ENCODE data around the gene CXCL13.
A peak's percentile ranks its signal among the peaks of the same experiment; 100 is the strongest.
"Not testable (repeated sequence)": the region's sequence is repeated elsewhere in the genome, so short reads cannot be mapped to it uniquely, and the experiment has no call there.

The CXCL13 gene, protein sequence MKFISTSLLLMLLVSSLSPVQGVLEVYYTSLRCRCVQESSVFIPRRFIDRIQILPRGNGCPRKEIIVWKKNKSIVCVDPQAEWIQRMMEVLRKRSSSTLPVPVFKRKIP

DNA sequence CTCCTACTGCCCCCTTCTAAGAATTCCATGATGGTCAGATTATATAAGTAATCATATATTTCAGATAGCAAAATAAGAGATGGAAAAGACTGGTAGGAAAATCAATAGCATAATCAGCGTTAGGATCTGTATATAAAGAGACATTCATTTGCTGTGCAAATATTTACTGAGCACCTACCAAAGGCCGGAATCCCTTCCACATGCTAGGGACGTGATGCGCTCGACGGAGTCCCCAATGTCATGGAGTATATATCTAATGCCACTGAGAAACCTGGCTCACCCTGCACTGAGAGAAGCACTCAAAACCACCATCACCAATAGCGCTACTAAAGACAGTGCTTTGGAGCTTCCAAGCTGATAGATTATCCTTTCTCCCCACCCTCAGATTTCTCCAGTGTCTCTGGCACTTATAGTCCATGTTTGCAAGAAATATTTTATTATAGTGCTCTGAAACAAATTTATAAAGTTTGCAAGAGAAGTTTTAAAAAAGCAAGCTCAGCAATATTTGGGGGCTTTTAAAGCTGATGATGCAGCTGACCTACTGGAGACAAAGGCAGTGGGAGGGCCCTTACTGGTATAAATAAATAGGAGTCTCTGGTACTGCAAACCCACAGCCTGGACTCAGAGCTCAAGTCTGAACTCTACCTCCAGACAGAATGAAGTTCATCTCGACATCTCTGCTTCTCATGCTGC is at the start of gene CXCL13:
TSS of gene CXCL13 (plus strand) at position 611 of the 693 bp plus-strand sequence. CDS start at position 657, 46 bp downstream.
- intact Hi-C loops (cut with DNase I): no loop called here
- no peak for DNase-seq

DNA sequence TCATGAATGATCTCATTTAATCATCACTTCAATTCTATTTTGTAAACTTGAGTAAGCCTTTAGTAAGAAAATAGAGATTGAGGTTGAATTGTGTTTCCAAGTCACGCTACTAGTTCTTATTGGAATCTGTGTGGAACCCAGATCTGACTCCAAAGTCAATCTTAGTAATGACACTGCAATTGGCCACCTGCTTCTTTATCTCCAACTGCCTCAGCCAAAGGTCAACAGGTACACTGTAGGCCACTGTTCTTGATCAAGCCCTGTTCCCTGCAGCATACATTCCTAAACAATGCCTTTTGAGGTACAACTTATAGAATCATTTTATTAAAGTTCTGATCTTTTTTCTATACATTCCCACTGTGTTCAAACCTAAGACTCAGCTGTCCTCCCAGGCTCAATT is 45.5 kb upstream of the CXCL13 start:
- DNase-seq: no peak
- intact Hi-C loops (cut with DNase I): no loop called here

DNA sequence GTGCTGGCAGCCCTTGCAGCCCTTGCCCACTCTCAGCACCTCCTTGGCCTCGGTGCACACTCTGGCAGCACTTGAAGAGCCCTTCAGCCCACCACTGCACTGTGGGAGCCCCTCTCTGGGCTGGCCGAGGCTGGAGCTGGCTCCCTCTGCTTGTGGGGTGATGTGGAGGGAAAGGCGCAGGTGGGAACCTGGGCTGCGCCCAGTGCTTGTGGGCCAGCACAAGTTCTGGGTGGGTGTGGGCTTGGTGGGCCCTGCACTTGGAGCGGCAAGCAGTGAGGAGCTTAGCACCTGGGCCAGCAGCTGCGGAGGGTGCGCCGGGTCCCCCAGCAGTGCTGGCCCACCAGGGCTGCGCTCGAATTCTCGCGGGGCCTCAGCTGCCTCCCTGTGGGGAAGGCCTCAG is 43.9 kb upstream of the CXCL13 start:
- intact Hi-C loops (cut with DNase I): not testable (repeated sequence)
- DNase-seq: peak in 1 of 10 donors; percentile 78

DNA sequence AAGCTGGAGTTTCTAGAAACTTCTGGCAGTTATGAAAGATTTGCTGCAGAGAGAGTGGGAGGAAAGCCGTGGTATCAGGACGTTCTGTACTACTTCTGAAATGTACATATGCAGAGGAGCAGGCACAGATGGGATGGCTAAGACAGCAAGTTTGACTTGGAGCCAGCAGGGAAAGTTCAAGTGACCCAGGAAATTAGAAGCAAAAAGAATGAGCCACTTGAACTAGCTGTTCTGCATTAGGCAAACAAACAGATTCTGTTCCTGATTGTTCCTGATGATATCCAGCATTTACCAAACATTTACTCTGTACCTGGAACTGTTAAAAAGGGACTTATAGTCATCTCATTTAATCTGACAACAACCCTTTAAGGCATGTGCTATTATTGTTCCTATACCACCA is 41.4 kb upstream of the CXCL13 start:
- no peak for DNase-seq
- intact Hi-C loops (cut with DNase I): no loop called here

DNA sequence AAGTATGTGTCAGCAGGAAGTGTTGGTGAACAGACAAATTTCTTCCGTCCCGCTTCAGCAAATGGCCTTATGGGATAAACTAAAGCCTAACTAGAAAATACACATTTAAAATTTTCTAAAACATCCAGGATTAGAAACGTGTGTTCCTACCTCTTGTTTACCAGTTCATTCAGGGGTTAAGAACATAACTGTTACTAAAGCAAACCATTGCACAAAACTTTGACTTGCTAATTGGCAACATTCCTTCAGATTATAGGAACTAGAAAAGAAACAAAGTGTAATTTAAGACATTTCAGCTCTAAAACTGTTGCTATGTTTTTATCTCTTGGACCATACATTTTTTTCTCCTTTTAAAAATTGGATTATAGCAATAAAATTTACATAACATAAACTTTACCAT is 39.5 kb upstream of the CXCL13 start:
- no peak for DNase-seq
- intact Hi-C loops (cut with DNase I): no loop called here

DNA sequence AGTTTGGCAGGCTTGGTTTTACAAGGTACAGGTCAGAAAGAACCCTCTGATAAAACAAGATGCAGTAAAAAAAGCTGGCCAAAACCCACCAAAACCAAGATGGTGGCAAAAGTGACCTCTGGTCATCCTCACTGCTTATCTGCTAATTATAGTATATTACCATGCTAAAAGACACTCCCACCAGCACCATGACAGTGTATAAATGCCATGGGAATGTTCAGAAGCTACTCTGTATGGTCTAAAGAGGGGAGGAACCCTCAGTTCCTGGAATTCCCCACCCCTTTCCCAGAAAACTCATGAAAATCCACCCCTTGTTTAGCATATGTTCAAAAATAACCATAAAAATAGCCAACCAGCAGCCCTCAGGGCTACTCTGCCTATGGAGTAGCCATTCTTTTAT is 38.1 kb upstream of the CXCL13 start:
- DNase-seq: no peak
- intact Hi-C loops (cut with DNase I): no loop called here

DNA sequence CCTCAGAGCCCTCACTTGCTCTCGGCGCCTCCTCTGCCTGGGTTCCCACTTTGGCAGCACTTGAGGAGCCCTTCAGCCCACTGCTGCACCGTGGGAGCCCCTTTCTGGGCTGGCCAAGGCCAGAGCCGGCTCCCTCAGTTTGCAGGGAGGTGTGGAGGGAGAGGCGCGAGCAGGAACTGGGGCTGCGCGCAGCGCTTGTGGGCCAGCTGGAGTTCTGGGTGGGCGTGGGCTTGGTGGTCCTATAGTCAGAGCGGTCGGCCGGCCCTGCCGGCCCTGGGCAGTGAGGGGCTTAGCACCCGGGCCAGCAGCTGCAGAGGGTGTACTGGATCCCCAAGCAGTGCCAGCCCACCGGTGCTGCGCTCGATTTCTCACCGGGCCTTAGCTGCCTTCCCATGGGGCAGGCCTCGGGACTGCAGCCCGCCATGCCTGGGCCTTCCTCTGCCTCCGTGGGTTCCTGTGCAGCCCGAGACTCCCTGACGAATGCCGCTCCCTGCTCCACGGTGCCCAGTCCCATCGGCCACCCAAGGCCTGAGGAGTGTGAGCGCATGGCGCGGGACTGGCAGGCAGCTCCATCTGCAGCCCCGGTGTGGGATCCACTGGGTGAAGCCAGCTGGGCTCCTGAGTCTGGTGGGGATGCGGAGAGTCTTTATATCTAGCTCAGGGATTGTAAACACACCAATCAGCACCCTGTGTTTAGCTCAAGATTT is 35.0 kb upstream of the CXCL13 start:
- peak in 1 of 10 donors; percentile 82 for DNase-seq
- intact Hi-C loops (cut with DNase I): not testable (repeated sequence)

DNA sequence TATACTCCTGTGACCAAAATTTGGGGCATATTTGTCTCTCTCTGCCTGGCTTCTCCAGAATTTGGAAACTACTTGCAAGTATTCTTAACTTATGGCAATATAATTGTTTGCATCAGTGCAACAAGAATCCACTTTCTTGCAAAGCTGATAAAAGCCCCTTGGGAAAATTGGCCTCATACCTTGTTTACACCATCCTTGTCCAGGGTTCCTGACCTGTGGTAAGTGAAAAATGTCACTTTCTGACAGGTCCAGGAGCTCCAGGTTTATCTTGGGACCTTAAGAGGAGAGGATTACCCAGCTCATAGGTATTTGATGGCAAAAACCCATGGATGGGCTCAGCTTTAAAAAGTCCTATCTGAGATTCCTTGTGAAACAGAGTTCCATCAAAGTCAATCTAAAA is 29.3 kb upstream of the CXCL13 start:
- intact Hi-C loops (cut with DNase I): no loop called here
- DNase-seq: no peak

DNA sequence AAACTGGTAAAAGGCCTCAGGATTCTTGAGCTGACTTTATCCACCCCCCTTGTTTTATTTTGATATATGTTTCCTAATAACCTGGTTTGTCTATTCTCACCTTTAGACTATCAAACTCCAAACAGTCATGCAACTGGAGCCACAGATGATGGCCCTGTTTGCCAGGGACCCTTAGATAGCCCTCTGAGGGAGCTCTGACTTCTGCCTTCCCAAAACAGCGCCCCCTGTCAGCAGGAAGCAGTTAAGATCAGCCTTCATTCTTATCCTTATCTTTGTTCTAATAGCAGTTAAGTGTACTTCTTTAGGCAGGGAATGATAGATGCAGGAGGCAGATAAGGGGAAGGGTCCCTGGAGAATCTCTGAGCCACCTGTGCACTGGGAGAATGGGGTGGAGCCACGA is 27.5 kb upstream of the CXCL13 start:
- intact Hi-C loops (cut with DNase I): no loop called here
- DNase-seq: no peak

DNA sequence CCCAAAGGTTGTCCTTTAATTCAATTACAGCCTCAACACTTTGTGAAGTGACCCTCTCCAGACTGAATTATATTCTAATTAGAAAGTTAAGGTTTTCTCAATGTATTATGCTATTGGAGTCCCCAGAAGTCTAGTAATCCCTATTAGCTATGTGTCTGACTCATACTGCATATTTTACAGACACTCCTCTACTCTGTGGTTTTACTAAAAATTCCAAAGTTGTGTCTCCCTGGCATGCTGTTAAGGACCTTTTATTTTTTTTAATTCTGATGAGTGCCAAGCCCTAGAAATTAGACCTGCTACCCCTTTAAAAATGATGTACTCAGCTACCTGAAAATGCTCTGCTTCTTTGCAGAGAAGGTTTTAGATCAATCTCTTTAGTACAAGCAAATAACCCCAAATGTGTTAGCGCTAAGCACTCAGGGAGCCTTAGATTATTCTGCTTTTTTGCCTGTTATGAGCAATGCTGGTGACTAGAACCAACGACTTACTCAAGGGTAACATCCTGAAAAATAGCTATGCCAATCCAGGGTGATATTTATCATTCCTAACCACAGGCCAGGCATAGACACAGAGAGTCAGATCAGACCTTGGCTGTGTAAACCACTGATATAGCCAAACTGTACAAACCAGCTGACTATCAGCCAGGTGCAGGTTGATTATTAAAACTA is 26.1 kb upstream of the CXCL13 start:
- intact Hi-C loops (cut with DNase I): no loop called here
- DNase-seq: no peak

DNA sequence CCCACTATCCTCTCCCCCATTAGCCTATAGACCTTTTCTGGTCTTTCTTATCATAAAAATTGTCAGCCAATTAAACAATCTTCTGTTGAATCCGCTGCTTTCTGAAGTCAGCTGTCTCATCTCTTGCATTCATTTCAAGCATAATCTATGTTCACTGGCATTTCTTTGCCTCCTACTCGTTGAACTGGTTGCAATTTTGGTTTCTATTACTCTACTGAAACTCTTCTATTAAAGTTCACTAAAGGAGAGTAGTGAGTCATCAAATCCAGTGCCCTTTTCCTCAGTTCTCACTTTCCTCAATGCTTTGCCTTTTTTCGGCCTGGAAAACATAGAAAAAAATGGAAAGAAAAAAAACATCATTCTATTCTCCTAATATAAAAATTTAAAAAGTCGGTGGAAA is 23.9 kb upstream of the CXCL13 start:
- intact Hi-C loops (cut with DNase I): no loop called here
- no peak for DNase-seq

DNA sequence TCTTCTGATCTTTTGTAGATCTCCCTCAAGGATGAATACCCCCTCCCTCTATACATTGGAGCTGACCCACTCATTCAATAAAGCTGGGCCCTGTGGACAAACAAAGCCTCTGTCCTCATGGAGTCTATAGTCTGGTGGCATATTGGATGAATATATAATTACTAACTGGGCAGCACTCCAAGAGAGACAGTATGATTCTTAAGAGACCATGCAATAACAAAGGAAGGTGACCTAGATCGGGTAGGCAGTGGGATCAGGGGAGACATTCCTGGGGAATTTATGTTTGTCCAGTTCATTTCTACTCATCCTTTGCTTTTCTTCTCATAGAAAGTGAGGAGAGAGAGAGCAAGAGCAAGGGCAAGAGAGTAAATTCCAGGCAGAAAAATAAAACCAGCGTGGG is 23.5 kb upstream of the CXCL13 start:
- DNase-seq: no peak
- intact Hi-C loops (cut with DNase I): no loop called here

DNA sequence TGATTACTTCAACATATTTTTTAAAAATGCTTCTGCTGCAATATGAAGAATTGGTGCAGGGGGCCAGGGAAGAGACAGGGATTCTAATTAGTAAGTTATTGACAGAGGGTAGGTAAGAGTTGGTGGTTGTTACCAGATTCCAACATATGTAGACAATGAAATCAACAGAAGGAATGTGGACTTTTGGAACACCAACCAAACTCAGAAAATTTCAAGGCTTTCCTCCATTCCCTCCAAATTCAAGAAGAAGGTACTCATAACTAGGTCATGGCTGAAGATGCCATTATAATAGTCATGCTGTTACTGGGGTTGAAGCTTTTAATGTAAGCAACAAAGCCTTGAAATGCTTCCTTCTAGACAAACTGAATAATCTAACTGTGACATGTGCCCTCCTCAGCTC is 22.9 kb upstream of the CXCL13 start:
- intact Hi-C loops (cut with DNase I): no loop called here

DNA sequence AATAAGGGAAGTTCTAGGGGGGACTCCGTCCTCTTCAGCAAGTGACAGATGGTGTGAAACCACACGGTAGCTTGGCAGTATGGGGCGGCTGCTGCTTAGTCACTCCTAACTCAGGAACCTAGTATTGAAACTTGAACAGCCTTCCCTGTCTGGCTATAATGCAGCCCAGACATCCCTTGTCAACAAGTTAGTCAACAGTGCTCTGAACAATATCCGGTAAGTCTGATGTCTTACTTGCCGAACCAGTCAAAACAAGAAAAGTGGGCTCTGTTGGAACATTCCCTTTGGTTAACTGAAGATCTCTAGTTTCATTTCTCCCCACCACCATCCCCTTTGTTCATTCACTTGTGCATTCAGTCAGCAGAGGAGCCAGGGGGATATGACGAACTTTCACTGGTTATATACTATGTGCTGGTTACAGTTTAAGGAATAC is 18.7 kb upstream of the CXCL13 start:
- intact Hi-C loops (cut with DNase I): no loop called here
- peak in 3 of 10 donors; percentile 8 to 70 (median 12) for DNase-seq

More for the DNA sequence above, 22.9 kb upstream of the CXCL13 start:
- DNase-seq: no peak

DNA sequence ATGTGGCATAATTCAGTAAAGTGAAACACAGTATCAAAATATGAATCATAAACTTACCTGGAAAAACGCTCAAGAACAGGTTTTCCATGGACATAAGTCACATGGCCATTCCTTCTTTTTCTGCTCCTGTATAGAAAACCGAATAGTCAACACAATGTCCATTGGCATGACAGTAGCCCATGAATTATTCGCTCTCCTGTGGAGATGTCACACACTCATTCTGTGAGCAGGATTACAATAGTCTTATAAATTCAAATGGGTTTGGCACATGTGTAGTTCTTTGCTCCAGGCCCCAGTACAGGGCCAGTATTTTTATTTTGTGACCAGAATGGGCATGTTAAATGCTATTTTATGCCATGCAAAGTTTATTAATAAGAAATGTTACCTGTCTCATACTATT is 15.1 kb upstream of the CXCL13 start:
- intact Hi-C loops (cut with DNase I): no loop called here

DNA sequence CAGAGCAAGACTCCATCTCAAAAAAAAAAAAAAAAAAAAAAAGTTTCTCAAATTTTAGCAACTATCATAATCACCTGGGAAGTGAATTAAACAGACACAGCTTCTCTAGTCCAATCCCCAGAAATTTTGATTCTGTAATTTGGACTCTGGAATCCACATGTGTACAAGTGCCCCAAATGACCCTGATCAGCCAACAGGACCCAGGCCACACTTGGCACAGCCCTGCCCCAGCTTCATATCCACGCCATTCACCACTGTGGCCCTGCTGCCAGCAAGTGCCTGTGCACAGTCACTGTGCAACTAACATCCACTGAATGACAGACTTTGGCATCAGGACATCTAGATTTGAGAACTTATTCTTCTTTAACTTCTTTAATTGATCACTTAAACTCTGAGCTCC is 14.1 kb upstream of the CXCL13 start:
- DNase-seq: no peak
- intact Hi-C loops (cut with DNase I): no loop called here

More for the DNA sequence above, 15.1 kb upstream of the CXCL13 start:
- no peak for DNase-seq

DNA sequence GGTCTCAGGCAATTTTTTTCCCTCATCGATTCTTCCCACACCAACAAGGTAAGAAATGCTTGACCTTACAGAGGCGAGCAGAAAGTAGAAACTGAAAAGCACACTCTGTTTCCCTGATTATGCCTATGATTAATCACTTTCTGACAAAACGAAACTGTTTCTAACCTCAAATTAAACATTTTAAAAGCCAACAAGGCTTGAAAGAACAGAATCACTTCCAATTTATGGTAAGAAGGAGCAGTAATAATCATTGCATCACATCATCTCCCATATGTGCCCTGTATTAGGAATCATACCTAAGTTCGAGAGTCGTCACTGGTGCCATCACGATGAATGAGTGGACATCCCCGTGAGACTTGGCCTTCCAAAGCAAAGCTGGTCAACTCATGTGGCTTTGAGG is 12.5 kb upstream of the CXCL13 start:
- DNase-seq: no peak
- intact Hi-C loops (cut with DNase I): no loop called here

DNA sequence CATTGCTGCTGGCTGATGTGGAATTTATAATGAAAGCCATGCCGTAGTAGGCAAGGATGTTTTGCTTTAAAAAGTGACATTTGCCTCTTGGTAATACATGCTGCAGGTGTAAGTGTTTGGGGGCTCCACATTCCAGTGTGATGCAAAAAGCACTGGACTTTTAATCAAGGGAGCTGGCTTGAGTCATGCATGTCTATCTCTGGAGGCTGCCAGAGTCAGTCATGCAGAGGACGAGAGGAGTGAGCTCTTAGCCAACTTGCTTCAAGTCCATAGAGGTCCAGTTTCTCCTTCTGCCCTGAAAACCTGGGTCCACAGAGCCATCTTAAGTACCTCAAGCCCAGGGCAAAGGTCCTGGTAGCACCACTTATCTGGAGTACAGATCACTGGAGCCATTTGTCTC is 11.6 kb upstream of the CXCL13 start:
- intact Hi-C loops (cut with DNase I): no loop called here
- DNase-seq: no peak

DNA sequence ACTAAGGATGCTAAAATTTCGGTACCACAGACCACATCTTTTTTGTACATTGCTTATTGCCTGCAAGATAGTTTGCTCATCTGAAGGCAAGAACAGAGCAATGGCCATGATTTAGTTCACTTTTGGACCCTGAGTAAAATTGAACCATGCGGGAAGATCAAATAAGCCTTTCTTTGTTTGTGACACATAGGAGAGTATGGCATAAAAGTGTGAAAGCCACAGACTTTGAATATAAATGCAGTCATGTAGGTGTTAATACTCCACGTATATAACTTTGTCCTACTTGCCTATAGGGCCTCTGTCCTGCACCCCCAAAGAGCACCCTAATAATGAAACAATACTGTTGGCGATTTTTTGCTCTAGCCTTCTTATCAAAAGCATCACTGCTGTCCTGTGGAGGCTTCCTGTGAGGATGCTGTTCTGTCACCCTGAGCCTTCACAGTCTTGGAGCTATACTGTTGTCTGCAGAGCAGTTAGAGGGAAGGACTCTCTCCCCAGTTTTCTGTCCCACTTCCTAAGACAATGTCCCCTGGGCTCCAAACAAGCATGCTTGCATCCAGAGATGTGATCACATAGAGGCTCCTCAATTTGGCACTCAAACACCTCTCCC is 10.2 kb upstream of the CXCL13 start:
- no peak for DNase-seq

DNA sequence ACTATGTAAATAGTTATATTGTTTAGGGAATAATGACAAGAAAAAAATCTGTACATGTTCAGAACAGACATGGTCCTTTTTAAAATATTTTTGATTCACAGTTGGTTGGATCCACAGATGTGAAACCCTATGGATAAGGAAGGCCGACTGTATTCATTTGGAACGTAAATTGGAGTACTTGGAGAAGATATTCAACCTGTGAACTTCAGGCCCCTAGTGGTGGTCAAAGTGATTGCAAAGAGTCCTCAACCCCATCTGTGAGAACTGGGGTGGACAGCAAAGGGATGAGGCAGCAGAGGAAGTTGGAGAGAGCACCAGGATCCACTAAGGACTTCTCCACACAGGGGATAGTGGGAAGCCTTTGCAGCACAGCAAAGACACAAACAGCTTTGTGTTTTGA is 6.2 kb upstream of the CXCL13 start:
- intact Hi-C loops (cut with DNase I): no loop called here
- DNase-seq: no peak

More for the DNA sequence above, 10.2 kb upstream of the CXCL13 start:
- intact Hi-C loops (cut with DNase I): no loop called here

All from posterior cingulate gyrus (tissue), 11 donors.